Urinary bladder (tissue), 4 donors: Measurements from ENCODE around the gene TBC1D17. TPM values are rescaled to one million over a fixed set of nuclear protein-coding genes. Genes with fewer than 3 reads are reported as not detected.
"Not testable (repeated sequence)": the region's sequence is repeated elsewhere in the genome, so short reads cannot be mapped to it uniquely, and the experiment has no call there.

Experiments used
- DNase-seq: peaks from one replicate; pipeline ENCODE4 v3.0.0-alpha.2; 2015; ENCODE audit errors: extremely low spot score
- H3K27ac ChIP-seq: one replicate; pipeline ENCODE4 v1.5.1; 2013; ENCODE audit warnings: low read depth, mild to moderate bottlenecking, moderate library complexity
- H3K36me3 ChIP-seq: one replicate; pipeline ENCODE4 v1.6.1; 2013; ENCODE audit warnings: mild to moderate bottlenecking, moderate library complexity; ENCODE audit not compliant: insufficient read depth
- H3K4me1 ChIP-seq: one replicate; pipeline ENCODE4 v1.6.1; 2013; ENCODE audit warnings: mild to moderate bottlenecking, moderate library complexity; ENCODE audit not compliant: insufficient read depth
- H3K4me3 ChIP-seq: one replicate; pipeline ENCODE4 v1.5.1; 2013; ENCODE audit warnings: low read depth, low read length
- WGBS: extraction: QIAGEN DNeasy Blood & Tissue Kit; methylation state at CpG from one replicate; pipeline ENCODE4 v1.1.7; 2013; 5-methylcytosine and 5-hydroxymethylcytosine counted together
- polyA plus RNA-seq: library from polyadenylated mRNA; stranded (reverse); fragments of 200-250 nt; gene quantifications from one replicate; pipeline ENCODE4 v1.2.3, GENCODE V29; 2013
- total RNA-seq: library from RNA; depleted of rRNA; stranded (reverse); fragments of >200 nt; gene quantifications from one replicate; pipeline ENCODE4 v1.2.3, GENCODE V29; 2014
- donor health status: healthy with polysubstance abuse.
- donor health status: healthy.

Gene TBC1D17
- total and polyA plus RNA-seq, 2 donors = 8.5 to 74.6 TPM

DNA sequence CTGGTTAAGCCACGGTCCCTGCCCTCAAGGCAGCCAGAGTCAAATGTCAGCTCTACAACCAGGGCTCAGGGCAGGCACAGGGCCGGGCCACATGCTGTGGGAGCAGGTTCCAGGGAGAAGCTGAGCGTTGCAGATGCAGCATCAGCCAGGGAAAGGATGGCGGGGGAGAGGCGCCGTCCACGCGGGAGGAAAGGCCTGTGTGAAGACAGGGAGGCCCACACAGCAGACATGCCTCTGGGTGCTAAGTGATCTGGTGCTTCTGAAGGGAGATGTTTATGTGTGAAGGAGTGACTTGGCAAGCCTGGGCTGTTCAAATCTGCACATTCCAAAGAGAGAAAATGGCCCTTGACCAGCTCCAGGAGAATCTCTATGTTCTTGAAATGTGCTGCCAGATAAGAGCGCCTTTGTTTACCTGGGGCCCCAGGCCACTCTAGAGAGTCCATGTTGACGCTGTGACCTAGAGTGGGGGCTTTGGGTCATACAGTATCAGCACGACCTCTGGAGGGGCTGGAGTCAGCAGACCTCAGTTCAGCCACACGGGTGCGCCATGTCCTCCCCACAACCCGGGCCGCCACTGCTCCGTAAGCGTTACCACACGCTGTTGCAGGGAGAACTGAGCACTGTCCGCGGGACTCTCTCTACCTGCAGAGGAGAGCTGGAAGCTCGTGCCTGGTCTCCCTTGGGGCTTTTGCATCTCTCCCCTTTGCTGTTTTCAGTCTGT, 35.6 kb downstream of the TBC1D17 start:
- WGBS = 81% methylated on average over 21 of the region's 21 CpGs

DNA sequence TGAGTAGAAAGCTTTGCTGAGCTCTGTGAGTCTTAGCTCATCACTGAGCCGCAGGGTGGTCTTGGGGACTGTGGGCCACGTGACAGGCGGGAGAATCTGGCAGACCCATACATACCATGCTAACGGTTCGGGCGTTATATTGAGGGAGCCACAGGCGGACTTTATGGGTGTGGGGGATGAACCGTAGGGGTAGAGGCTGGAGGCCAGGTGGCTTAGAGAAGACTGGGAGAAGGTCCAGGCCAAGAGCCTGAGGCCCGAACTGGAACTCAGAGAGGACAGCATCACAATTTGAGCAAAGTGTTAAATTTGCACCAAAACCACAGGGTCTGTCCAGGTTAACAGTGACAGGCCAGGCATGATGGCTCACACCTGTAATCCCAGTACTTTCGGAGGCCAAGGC, 36.2 kb downstream of the TBC1D17 start:
- no peak overlapping the region for H3K27ac ChIP-seq
- no peak overlapping the region for H3K4me3 ChIP-seq
- DNase-seq = no peak
- H3K4me1 ChIP-seq = no peaks in the 10 kb centered on the region
- H3K36me3 ChIP-seq = no peaks in the 10 kb centered on the region
- 86% methylated on average over 10 of the region's 10 CpGs for WGBS

More for the DNA sequence above, 35.6 kb downstream of the TBC1D17 start:
- Histone ChIP-seq H3K27ac (no peak overlapping the region), H3K36me3 (no peaks in the 10 kb centered on the region), H3K4me3 (no peak overlapping the region), H3K4me1 (no peaks in the 10 kb centered on the region)
- DNase-seq = no peak

DNA sequence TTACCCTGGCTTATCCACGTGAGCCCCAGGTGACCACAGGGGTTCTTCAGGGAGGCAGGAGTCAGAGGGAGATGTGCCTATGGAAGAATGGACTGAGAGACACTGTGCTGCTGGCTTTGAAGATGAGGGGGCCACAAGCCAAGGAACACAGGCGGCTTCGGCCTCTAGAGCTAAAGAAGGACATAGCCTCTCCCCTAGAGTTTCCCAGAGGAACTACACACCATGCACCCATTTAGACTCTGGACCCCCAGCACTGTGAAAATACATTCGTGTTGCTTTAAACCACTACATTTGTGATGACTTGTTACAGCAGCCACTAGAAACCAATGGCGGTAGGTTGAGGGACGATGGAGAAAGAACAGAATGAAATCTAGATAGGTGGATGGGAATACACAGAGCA, 37.8 kb downstream of the TBC1D17 start:
- Histone ChIP-seq H3K36me3 (no peaks in the 10 kb centered on the region), H3K4me1 (no peaks in the 10 kb centered on the region), H3K4me3 (no peak overlapping the region), H3K27ac (no peak overlapping the region)
- no peak for DNase-seq
- 97% methylated on average over 6 of the region's 6 CpGs for WGBS

- H3K4me1 ChIP-seq = no peaks in the 10 kb centered on the region
- 88% methylated on average over 21 of the region's 21 CpGs for WGBS
- H3K27ac ChIP-seq = no peak overlapping the region
- no peaks in the 10 kb centered on the region for H3K36me3 ChIP-seq
- H3K4me3 ChIP-seq = no peak overlapping the region
- no peak for DNase-seq
These were observed 39.6 kb downstream of the TBC1D17 start for GRCh38 chr19:49916839-49917733.

DNA sequence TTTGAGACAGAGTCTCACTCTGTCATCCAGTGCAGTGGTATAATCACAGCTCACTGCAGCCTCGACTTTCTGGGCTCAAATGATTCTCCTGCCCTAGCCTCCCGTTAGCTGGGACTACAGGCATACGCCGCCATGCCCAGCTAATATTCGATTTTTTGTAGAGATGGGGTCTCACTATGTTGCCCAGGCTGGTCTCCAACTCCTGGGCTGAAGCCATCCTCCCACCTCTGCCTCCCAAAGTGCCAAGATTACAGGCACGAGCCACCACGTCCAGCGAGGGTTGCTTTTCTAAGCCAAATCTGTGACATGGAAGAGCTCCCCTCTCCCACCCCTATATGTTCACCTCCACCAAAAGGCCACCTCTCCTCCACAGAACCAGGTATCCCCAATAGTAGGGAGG, 40.6 kb downstream of the TBC1D17 start:
- WGBS = 95% methylated on average over 8 of the region's 8 CpGs
- H3K27ac ChIP-seq = no peak overlapping the region
- no peak for DNase-seq
- no peaks in the 10 kb centered on the region for H3K4me1 ChIP-seq
- H3K4me3 ChIP-seq = no peak overlapping the region
- H3K36me3 ChIP-seq = no peaks in the 10 kb centered on the region

DNA sequence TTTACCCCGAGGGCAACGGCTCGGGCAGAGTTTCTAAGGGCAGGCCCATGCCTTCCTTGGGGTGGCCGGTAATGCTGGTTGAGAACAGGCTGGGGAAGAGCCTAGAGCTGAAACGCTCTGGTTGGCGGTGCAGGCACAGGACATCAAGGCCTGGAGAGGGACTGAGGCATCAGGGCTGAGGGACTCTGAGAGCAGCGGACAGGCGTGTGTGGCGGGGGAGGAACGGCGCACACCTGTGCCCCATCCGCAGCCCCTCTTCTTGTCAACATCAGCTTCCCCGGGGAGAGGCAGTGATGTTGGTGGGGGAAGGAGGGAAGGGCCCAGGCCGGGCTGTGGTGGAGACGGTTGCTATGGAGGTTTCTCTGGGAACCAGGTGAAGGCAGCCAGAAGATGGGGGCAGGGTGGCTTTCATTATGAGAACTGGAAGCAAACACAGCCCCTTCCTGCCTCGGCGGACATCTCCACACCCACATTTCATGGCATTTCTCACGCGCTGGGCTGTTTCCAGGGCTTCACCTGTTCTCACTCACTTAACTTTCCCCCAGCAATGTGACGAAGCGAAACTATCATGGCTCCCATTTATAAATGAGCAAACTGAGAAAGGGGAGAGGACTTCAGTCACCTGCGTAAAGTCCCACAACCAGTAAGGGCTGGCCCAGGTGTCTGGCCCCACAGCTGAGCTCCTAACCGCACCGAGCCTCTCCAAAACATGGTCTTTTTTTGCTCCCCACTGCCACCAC, 43.3 kb downstream of the TBC1D17 start:
- no peaks in the 10 kb centered on the region for H3K36me3 ChIP-seq
- WGBS = 93% methylated on average over 24 of the region's 24 CpGs

GRCh38 chr19:49921871-49922795, 44.6 kb downstream of the TBC1D17 start:
- DNase-seq = no peak
- H3K27ac ChIP-seq = no peak overlapping the region
- H3K36me3 ChIP-seq = no peaks in the 10 kb centered on the region
- 85% methylated on average over 22 of the region's 22 CpGs for WGBS
- H3K4me3 ChIP-seq = no peak overlapping the region
- no peaks in the 10 kb centered on the region for H3K4me1 ChIP-seq

More for the DNA sequence above, 43.3 kb downstream of the TBC1D17 start:
- DNase-seq = no peak
- H3K4me3 ChIP-seq = no peak overlapping the region
- H3K27ac ChIP-seq = no peak overlapping the region
- no peaks in the 10 kb centered on the region for H3K4me1 ChIP-seq

- Histone ChIP-seq H3K4me1 (no peaks in the 10 kb centered on the region), H3K27ac (no peak overlapping the region), H3K36me3 (no peaks in the 10 kb centered on the region), H3K4me3 (no peak overlapping the region)
- no peak for DNase-seq
- 87% methylated on average over 31 of the region's 31 CpGs for WGBS
These were observed 45.8 kb downstream of the TBC1D17 start for GRCh38 chr19:49923055-49924003.

GRCh38 chr19:49924004-49924880, 46.7 kb downstream of the TBC1D17 start:
- no peaks in the 10 kb centered on the region for H3K36me3 ChIP-seq
- H3K4me3 ChIP-seq = no peak overlapping the region
- WGBS = 73% methylated on average over 25 of the region's 25 CpGs
- DNase-seq = no peak
- H3K4me1 ChIP-seq = no peaks in the 10 kb centered on the region
- H3K27ac ChIP-seq = no peak overlapping the region

GRCh38 chr19:49924881-49925210, 47.3 kb downstream of the TBC1D17 start:
- H3K36me3 ChIP-seq, H3K27ac ChIP-seq: not testable (repeated sequence)
- 92% methylated on average over 13 of the region's 13 CpGs for WGBS

DNA sequence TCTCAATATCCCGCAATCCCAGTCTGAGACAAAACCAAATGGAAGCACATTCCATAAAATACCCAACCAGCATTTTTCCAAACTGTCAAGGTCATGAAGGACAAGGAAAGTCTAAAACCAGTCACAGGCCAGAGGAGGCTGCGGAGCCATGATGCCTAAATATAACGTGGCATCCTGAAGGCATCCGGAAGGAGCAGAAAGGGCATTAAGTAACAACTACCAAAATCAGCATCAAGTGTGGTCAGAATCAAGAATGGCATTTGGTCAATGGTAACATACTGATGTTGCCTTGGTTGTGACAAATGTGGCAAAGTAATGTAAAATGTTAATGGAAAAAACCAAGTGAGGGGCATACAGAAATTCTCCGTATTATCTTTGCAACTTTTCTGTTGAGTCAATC, 48.0 kb downstream of the TBC1D17 start:
- Histone ChIP-seq H3K4me3 (no peak overlapping the region), H3K4me1 (no peaks in the 10 kb centered on the region), H3K36me3 (no peaks in the 10 kb centered on the region), H3K27ac (no peak overlapping the region)
- 97% methylated on average over 5 of the region's 5 CpGs for WGBS
- DNase-seq = no peak

More at GRCh38 chr19:49924881-49925210, 47.3 kb downstream of the TBC1D17 start:
- not testable (repeated sequence) for DNase-seq, H3K4me1 ChIP-seq, H3K4me3 ChIP-seq
